GM12878 (cell line): ENCODE data around the gene C14orf119. TPM values are rescaled to one million over a fixed set of nuclear protein-coding genes. Genes with fewer than 3 reads are reported as not detected.

ENCODE experiments used
- ATAC-seq: fragments of 200-7000 bp; cut with Tn5 transposase; 3 replicates; pipeline ENCODE4 v1.9.1; 2020; ENCODE audit warnings: mild to moderate bottlenecking, moderate library complexity
- BruUV-seq: library from RNA; stranded (reverse); fragments of 400-500 nt; replicated peaks from 2 replicates; lab custom pipeline; 2021; lab: Mats Ljungman, UMichigan
- CTCF ChIA-PET: fragments of 300-600 bp; sonication (Branson Sonifier 250); formaldehyde crosslinking; extraction: SDS; loops from one replicate; lab custom pipeline; 2021; ENCODE audit warnings: inconsistent platforms; lab: Yijun Ruan, JAX
- POLR2A ChIA-PET: fragments of 350-600 bp; formaldehyde crosslinking; extraction: SDS; loops from one replicate; lab custom pipeline; 2021; ENCODE audit warnings: inconsistent platforms; lab: Charles Lee
- RAD21 ChIA-PET: fragments of 300-600 bp; sonication (Branson Sonifier 250); formaldehyde crosslinking; loops from one replicate; lab custom pipeline; 2023; ENCODE audit warnings: antibody characterized with exemption; ENCODE audit not compliant: unreplicated experiment; lab: Charles Lee
- SMC1A ChIA-PET: fragments of 300-600 bp; sonication (Branson Sonifier 250); formaldehyde crosslinking; loops from one replicate; lab custom pipeline; 2023; ENCODE audit not compliant: unreplicated experiment, uncharacterized antibody; lab: Charles Lee
- DNase-seq: peaks from one replicate; pipeline ENCODE4 v3.0.0-alpha.2; 2011; ENCODE audit warnings: low read depth, low spot score
- FAIRE-seq: peaks from 3 replicates; lab custom pipeline; 2011; peaks lifted over from hg19 to GRCh38; lab: Jason Lieb, UNC
- H2AFZ ChIP-seq: 2 replicates; pipeline ENCODE4 v1.6.0; 2011; ENCODE audit warnings: low read depth, low read length, control low read depth; ENCODE audit not compliant: control insufficient read depth
- H3K27ac ChIP-seq: 2 replicates; pipeline ENCODE4 v1.5.1; 2011; ENCODE audit warnings: control low read depth; ENCODE audit not compliant: control insufficient read depth, insufficient read depth
- H3K27me3 ChIP-seq, 2 experiments: replicated peaks in 1 of 2; 2 replicates each; pipeline versions ENCODE4 v1.6.0 to v1.6.1; 2011; ENCODE audit warnings: low read length in 1 of 2; ENCODE audit not compliant: control insufficient read depth in 2 of 2, insufficient read depth in 2 of 2
- H3K36me3 ChIP-seq, 2 experiments: 2 replicates each; pipeline ENCODE4 v1.5.1; 2011; ENCODE audit warnings: low read length in 1 of 2; ENCODE audit not compliant: control insufficient read depth in 2 of 2, insufficient read depth in 2 of 2
- H3K4me1 ChIP-seq: 2 replicates; pipeline ENCODE4 v1.6.1; 2011; ENCODE audit warnings: mild to moderate bottlenecking, low read length, moderate library complexity, mixed read lengths; ENCODE audit not compliant: control insufficient read depth, insufficient read depth
- H3K4me2 ChIP-seq: 2 replicates; pipeline ENCODE4 v1.6.0; 2011; ENCODE audit warnings: control low read depth; ENCODE audit not compliant: control insufficient read depth, insufficient read depth
- H3K4me3 ChIP-seq: fragments of 200-600 bp; sonication (generic); 2 replicates; pipeline ENCODE4 v1.5.1; 2016
- H3K79me2 ChIP-seq: 2 replicates; pipeline ENCODE4 v1.6.0; 2011; ENCODE audit warnings: low read length; ENCODE audit not compliant: control insufficient read depth, insufficient read depth
- H3K9ac ChIP-seq: 2 replicates; pipeline ENCODE4 v1.8.0; 2011; ENCODE audit warnings: low read length, control low read depth, mixed read lengths; ENCODE audit not compliant: control insufficient read depth, insufficient read depth
- H3K9me3 ChIP-seq: replicated peaks from 3 replicates; pipeline ENCODE4 v1.5.1; 2011; ENCODE audit warnings: mild to moderate bottlenecking, low read length; ENCODE audit not compliant: control insufficient read depth, insufficient read depth
- H4K20me1 ChIP-seq: 2 replicates; pipeline ENCODE4 v1.6.0; 2011; ENCODE audit not compliant: control insufficient read depth, insufficient read depth
- POU2F2 ChIP-seq: IDR thresholded peaks from 3 replicates; pipeline ENCODE4 v1.6.1; 2011; ENCODE audit warnings: low read depth, mild to moderate bottlenecking, low read length, borderline replicate concordance
- RAD21 ChIP-seq: IDR thresholded peaks from 2 replicates; pipeline ENCODE4 v1.6.1; 2011; ENCODE audit warnings: mild to moderate bottlenecking, low read depth, low read length, moderate library complexity; ENCODE audit not compliant: insufficient read depth
- SMC3 ChIP-seq: IDR thresholded peaks from 2 replicates; pipeline ENCODE4 v1.6.1; 2011; ENCODE audit warnings: low read length, improper control_type of control experiment, borderline replicate concordance
- SP1 ChIP-seq: IDR thresholded peaks from one replicate; pipeline ENCODE4 v1.6.1; 2011; ENCODE audit warnings: low read depth, low read length
- ZNF622 ChIP-seq: fragments of 450-650 bp; IDR thresholded peaks from 2 replicates; pipeline ENCODE4 v1.6.1; 2017; ENCODE audit warnings: mild to moderate bottlenecking, inconsistent platforms
- WGBS: methylation state at CpG from one replicate; pipeline ENCODE4 v1.1.6; 2016; ENCODE audit warnings: low lambda C conversion rate; ENCODE audit not compliant: insufficient replicate concordance, insufficient coverage; ENCODE audit errors: missing lambda C conversion rate; 5-methylcytosine and 5-hydroxymethylcytosine counted together
- in situ Hi-C: fragments of 300-500 bp; cut with MboI; formaldehyde crosslinking; loops from 9 replicates; pipeline ENCODE4 v1.14.3; 2018; ENCODE audit warnings: mixed read lengths
- intact Hi-C: fragments of 100-400 bp; cut with micrococcal nuclease; formaldehyde crosslinking; loops from one replicate; pipeline ENCODE4 v1.14.2; 2022; ENCODE audit not compliant: unreplicated experiment
- polyA plus RNA-seq, 11 experiments: library from polyadenylated mRNA; depleted of rRNA in 4 of 11; unstranded in 6 of 11; stranded (reverse) in 5 of 11; fragments of >200 nt; fragmentation: Nextera tagmentation in 4 of 11; fragmentation: Illumina TruSeq in 1 of 11; extraction: Ambion mirVana in 4 of 11; extraction: Trizol in 1 of 11; gene quantifications; 1 replicate in 1 of 11; 2 replicates in 10 of 11; pipeline versions ENCODE4 v1.2.1 to v1.2.3, GENCODE V29; 2011 to 2016; ENCODE audit warnings: inconsistent platforms in 2 of 11, missing spikeins in 2 of 11, low read depth in 1 of 11
- total RNA-seq, 4 experiments: library from RNA; depleted of rRNA in 3 of 4; stranded (reverse); fragments of >200 nt in 3 of 4; fragmentation: Illumina TruSeq in 1 of 4; extraction: Trizol in 1 of 4; gene quantifications; 2 replicates each; pipeline versions ENCODE4 v1.2.1 to v1.2.3, GENCODE V29; 2013 to 2021
- TF ChIP-seq, protein P1 (sequence below): fragments of 450-650 bp; IDR thresholded peaks from 2 replicates; pipeline ENCODE4 v1.6.1; 2017; ENCODE audit warnings: mild to moderate bottlenecking, moderate library complexity
- TF ChIP-seq, protein P2 (sequence below): fragments of 450-650 bp; IDR thresholded peaks from 2 replicates; pipeline ENCODE4 v1.6.1; 2018; ENCODE audit warnings: borderline replicate concordance, mild to moderate bottlenecking; ENCODE audit not compliant: partially characterized antibody
- TF ChIP-seq, protein P3 (sequence below): fragments of 450-650 bp; IDR thresholded peaks from 2 replicates; pipeline ENCODE4 v1.6.1; 2016; ENCODE audit warnings: mild to moderate bottlenecking
- TF ChIP-seq, protein P4 (sequence below), 3 experiments: IDR thresholded peaks in 2 of 3; conservative IDR thresholded peaks in 1 of 3; 2 replicates each; pipeline ENCODE4 v1.5.1; 2011; ENCODE audit warnings: low read depth in 3 of 3, low read length in 3 of 3, mild to moderate bottlenecking in 3 of 3, control low read depth in 2 of 3, moderate library complexity in 2 of 3, inconsistent platforms in 1 of 3, mixed read lengths in 1 of 3; ENCODE audit not compliant: control insufficient read depth in 2 of 3, insufficient read depth in 1 of 3; ENCODE audit errors: extremely low read depth in 1 of 3

The C14orf119 gene
- total and polyA plus RNA-seq, 10 of the 15 experiments (the other 5 are each of a cell fraction or from before 2014, with no cell fraction given) = 32.3 to 228 (median 57.6) TPM

DNA sequence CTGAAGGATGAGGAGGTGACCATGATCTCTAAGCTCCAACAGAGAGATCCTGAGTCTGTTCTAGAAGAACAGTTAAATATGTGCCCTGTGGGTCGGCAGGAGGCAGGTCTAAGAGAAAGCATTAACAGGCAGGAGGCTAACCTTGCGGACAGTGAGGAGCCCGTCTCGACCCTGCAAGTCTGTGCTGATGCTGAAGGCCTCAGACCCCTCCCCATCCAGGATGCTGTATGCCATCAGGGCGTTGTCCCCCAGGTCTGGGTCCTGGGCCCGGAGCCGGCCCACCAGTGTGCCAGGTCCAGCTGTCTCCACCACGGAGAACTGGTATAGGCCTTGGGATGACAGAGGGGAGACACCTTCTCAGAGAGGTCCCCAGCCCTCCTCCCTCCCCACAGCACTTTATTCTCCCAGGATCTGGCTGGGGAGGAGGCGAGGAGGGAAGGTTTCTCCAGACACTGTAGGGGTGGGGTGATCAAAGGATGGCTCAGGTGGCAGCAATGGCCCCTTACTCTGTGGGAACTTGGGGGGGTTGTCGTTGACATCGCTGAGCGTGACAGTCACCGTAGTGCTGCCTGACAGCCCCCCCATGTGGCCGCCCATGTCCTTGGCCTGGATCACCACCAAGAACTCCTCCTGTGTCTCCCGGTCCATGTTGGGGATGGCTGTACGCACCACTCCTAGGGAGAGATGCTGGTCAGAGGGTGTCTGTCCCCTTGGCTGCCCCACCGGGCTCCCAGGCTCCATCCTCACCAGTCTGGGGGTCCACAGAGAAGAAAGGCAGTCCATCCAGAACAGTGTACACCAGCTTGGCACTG, 41.1 kb upstream of the C14orf119 start:
- intact Hi-C loops (loop anchor here (1.0 kb wide), 1 partner anchor 60 kb away; no protein-coding TSS in a partner anchor), in situ Hi-C loops (loop anchor here (5.0 kb wide), 1 partner anchor 62 kb away; no protein-coding TSS in a partner anchor)
- peaks cover 4 to 5% of the 10 kb centered on the region in 2 experiments; a peak in 3 of 4 replicates for H3K36me3 ChIP-seq
- ChIA-PET RAD21 (interaction anchor here (0.9 to 10.8 kb wide), 8 partner anchors 17 to 215 kb away, joined by 3 to 224 read pairs (median 5); partner anchors contain the start of genes AJUBA and PRMT5), POLR2A (interaction anchor here (0.9 kb wide), 1 partner anchor 60 kb away, joined by 4 read pairs; no protein-coding TSS in a partner anchor), CTCF (interaction anchor here (0.8 to 18.3 kb wide), 11 partner anchors 8 to 125 kb away, joined by 3 to 853 read pairs (median 4); partner anchors contain the start of genes AJUBA, HAUS4 and PRMT5), SMC1A (interaction anchor here (1.1 to 8.7 kb wide), 3 partner anchors 60 to 77 kb away, joined by 4 to 156 read pairs (median 77); no protein-coding TSS in a partner anchor)
- no peaks in the 10 kb centered on the region for H3K27me3 ChIP-seq
- no peak for ATAC-seq
- H4K20me1 ChIP-seq = no peaks in the 10 kb centered on the region
- H3K27ac ChIP-seq = no peak overlapping the region
- DNase-seq = no peak
- H3K9me3 ChIP-seq = no peaks in the 10 kb centered on the region
- no peak for FAIRE-seq
- WGBS = 48% methylated on average over 17 of the region's 17 CpGs
- H3K4me2 ChIP-seq = no peak overlapping the region
- no peak overlapping the region for H3K9ac ChIP-seq
- no peak overlapping the region for H3K4me3 ChIP-seq
- peaks cover 12% of the 10 kb centered on the region for H3K4me1 ChIP-seq
- no peak overlapping the region for H2AFZ ChIP-seq
- no peaks in the 10 kb centered on the region for H3K79me2 ChIP-seq
- BruUV-seq = no TSS peak
- no peak for TF ChIP-seq ZNF622
- peak; percentile 48; the same call in 1 of the 2 replicates for TF ChIP-seq SMC3
- peak; percentile 59 for TF ChIP-seq RAD21
- no peak for TF ChIP-seq SP1
- TF ChIP-seq, protein P1, sequence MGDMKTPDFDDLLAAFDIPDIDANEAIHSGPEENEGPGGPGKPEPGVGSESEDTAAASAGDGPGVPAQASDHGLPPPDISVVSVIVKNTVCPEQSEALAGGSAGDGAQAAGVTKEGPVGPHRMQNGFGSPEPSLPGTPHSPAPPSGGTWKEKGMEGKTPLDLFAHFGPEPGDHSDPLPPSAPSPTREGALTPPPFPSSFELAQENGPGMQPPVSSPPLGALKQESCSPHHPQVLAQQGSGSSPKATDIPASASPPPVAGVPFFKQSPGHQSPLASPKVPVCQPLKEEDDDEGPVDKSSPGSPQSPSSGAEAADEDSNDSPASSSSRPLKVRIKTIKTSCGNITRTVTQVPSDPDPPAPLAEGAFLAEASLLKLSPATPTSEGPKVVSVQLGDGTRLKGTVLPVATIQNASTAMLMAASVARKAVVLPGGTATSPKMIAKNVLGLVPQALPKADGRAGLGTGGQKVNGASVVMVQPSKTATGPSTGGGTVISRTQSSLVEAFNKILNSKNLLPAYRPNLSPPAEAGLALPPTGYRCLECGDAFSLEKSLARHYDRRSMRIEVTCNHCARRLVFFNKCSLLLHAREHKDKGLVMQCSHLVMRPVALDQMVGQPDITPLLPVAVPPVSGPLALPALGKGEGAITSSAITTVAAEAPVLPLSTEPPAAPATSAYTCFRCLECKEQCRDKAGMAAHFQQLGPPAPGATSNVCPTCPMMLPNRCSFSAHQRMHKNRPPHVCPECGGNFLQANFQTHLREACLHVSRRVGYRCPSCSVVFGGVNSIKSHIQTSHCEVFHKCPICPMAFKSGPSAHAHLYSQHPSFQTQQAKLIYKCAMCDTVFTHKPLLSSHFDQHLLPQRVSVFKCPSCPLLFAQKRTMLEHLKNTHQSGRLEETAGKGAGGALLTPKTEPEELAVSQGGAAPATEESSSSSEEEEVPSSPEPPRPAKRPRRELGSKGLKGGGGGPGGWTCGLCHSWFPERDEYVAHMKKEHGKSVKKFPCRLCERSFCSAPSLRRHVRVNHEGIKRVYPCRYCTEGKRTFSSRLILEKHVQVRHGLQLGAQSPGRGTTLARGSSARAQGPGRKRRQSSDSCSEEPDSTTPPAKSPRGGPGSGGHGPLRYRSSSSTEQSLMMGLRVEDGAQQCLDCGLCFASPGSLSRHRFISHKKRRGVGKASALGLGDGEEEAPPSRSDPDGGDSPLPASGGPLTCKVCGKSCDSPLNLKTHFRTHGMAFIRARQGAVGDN = no peak
- TF ChIP-seq, protein P2, sequence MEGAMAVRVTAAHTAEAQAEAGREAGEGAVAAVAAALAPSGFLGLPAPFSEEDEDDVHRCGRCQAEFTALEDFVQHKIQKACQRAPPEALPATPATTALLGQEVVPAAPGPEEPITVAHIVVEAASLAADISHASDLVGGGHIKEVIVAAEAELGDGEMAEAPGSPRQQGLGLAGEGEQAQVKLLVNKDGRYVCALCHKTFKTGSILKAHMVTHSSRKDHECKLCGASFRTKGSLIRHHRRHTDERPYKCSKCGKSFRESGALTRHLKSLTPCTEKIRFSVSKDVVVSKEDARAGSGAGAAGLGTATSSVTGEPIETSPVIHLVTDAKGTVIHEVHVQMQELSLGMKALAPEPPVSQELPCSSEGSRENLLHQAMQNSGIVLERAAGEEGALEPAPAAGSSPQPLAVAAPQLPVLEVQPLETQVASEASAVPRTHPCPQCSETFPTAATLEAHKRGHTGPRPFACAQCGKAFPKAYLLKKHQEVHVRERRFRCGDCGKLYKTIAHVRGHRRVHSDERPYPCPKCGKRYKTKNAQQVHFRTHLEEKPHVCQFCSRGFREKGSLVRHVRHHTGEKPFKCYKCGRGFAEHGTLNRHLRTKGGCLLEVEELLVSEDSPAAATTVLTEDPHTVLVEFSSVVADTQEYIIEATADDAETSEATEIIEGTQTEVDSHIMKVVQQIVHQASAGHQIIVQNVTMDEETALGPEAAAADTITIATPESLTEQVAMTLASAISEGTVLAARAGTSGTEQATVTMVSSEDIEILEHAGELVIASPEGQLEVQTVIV = no peak
- TF ChIP-seq, protein P3, sequence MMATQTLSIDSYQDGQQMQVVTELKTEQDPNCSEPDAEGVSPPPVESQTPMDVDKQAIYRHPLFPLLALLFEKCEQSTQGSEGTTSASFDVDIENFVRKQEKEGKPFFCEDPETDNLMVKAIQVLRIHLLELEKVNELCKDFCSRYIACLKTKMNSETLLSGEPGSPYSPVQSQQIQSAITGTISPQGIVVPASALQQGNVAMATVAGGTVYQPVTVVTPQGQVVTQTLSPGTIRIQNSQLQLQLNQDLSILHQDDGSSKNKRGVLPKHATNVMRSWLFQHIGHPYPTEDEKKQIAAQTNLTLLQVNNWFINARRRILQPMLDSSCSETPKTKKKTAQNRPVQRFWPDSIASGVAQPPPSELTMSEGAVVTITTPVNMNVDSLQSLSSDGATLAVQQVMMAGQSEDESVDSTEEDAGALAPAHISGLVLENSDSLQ = no peak
- TF ChIP-seq, protein P4, sequence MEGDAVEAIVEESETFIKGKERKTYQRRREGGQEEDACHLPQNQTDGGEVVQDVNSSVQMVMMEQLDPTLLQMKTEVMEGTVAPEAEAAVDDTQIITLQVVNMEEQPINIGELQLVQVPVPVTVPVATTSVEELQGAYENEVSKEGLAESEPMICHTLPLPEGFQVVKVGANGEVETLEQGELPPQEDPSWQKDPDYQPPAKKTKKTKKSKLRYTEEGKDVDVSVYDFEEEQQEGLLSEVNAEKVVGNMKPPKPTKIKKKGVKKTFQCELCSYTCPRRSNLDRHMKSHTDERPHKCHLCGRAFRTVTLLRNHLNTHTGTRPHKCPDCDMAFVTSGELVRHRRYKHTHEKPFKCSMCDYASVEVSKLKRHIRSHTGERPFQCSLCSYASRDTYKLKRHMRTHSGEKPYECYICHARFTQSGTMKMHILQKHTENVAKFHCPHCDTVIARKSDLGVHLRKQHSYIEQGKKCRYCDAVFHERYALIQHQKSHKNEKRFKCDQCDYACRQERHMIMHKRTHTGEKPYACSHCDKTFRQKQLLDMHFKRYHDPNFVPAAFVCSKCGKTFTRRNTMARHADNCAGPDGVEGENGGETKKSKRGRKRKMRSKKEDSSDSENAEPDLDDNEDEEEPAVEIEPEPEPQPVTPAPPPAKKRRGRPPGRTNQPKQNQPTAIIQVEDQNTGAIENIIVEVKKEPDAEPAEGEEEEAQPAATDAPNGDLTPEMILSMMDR (IDR thresholded peaks at IDR 0.05 in 2 of 3, conservative IDR thresholded peaks at IDR 0.05 in 1 of 3; ENCODE audit: control insufficient read depth in 2 of 3, extremely low read depth in 1 of 3, insufficient read depth in 1 of 3, low read depth in 3 of 3, low read length in 3 of 3) = peak; percentile 50 to 55 (median 55); a peak in 5 of 6 replicates
- TF ChIP-seq POU2F2 = no peak
